ENCODE results near the gene FOXC2.
A peak's percentile ranks its signal among the peaks of the same experiment; 100 is the strongest.

Gene FOXC2

DNA sequence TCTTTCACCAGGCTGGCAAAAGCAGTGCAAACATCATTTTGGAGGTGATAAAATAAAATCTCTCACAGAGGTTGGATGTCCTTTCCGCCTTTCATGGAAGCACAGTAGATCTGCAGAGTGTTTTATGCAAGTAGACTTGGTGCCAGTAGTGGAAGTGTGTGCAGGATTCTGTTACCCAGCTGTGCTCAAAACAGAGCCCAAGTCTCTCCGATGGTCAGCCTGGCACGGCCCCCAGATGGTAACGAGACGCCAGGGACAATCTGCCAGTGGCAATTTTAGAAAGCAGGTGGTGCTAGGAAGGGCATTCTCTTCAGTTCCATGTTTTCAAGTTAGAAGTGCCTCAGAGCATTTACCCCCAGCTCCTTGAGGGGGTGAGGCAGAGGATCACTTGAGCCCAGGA is 10.1 kb upstream of the FOXC2 start:
- no peak for DNase-seq (ENCODE audit: low read depth)

DNA sequence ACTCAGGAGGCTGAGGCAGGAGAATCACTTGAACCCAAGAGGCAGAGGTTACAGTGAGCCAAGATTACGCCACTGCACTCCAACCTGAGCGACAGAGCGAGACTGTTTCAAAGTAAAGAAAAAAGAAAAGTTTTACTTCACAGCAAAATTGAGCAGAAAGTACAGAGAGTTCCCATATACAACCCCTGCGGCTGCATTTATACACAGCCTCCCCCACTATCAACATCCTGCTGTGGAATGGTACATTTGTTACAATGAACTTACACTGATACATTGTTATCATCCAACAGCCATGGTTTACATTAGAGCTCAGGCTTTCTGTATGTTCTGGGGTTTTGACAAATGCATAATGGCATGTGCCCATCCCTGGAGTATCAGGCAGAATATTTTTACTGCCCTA is 9.0 kb upstream of the FOXC2 start:
- no peak for DNase-seq (ENCODE audit: low read depth)

DNA sequence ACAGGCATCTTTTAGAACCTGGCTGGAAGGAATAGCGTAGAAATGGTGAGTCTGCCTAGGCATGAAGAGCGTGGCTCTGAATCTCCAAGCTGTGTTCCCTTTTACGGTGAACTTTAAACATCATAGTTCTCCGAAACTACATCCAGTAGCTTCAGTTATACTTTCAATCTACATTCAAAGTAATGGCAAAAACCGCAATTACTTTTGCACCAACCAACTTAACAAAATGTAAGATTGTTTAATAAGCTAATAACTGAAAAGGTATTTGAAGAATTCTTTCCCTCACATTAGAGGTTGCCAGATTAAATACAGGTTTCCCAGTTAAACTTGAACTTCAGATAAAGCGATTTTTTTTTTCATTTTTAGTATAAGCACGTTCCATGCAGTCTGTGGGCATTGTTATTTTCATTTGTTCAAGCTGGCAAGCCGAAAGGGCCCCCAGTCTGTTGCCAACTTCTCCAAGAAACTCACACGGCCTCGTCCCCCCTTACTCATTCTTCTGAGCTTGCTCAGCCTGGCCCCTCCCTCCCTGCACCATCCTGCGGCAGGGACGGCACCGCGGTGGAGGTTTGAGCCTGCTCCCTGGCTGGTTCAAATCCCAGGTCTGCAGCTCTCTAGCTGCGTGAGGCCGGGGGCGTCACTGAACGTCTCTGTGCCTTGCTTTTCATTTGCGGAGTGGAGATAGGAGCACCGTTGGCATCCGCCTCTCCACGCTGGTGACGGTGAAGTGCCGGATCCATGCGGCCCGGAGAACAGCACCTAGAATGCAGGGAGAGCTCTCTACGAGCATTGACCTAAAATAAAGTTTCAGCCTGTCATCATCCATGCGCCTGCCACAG is 8.1 kb upstream of the FOXC2 start:
- no peak for DNase-seq (ENCODE audit: low read depth)

DNA sequence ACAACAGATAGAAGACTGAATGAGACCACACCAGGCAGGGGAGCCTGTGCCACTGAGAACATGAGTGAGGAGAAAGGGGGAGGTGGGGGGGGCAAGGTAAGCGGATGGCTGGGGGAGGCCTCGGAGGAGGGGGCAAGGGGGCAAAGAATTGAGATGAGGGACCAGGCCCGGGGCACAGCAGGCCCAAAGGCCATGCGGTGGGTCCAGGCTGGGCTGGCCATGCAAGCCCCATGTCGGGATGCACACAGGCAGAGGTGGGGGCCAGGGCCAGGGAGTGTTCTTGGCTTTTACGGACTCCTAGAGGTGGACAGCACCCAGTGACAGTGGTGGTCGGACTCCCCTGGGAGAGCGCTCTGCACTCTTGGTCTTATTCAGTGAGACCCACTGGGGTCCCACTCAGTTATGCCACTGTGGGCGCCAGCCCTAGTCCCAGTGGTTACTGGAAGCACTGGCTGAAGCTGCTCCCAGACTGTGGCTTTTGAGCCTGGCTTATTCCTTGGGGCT is 6.8 kb upstream of the FOXC2 start:
- no peak for DNase-seq (ENCODE audit: low read depth)

DNA sequence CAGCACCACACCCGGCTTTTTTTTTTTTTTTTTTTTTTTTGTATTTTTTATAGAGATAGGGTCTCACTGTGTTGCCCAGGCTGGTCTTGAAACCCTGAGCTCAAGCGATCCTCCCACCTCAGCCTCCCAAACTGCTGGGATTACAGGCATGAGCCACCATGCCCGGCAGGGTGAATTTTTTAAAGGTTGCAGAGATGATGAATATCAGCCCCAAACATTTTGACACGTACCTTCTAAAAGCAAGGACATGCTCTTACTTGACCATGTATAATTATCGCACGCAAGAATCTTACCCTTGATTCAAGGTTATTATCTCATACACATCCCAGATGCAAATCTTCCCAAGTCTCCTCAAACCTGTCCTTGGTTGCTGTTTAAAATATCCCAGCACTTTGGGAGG is 4.3 kb upstream of the FOXC2 start:
- no peak for DNase-seq (ENCODE audit: low read depth)

DNA sequence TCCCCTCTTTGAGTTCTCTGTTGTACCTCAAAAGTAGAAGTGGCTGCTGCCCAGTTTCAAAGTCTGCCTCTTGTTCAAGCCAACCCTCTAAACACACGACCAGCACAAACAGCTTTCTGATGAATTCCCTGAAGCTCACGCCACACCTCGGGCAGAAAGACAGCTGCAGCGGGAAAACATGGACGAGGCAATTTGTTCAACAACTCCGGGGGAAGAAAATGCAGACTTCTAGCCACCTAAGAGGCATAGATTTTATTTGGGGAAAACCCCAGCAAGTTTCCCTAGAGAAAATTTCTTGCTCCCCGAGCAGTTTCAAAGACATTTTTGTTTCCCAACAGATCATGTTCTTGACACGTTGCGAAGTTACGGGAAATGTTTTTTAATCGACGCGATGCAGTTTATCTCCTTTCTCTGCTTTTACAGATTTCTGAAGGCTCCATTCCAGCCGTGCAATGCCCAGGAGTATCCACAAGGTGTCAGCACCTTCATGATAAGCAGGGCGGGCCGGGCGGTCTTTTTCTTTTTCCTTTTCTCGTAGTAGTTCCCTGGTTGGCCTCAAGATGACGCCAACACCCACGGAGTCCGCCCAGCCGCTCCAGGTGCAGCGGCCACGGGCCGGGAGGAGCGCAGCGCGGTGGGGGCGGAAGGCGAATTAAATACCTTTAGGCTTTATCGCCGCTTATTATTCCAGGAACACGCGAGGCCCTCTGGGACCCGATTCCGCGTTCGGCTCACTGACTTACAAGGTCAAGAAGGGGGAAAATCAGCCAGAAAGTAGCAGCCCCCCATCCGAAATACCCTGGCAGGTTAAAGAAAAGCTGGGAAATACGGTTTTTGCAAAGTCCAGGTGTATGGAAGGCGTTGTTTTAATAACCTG is 2.9 kb upstream of the FOXC2 start:
- DNase-seq (ENCODE audit: low read depth) = peak; percentile 72

DNA sequence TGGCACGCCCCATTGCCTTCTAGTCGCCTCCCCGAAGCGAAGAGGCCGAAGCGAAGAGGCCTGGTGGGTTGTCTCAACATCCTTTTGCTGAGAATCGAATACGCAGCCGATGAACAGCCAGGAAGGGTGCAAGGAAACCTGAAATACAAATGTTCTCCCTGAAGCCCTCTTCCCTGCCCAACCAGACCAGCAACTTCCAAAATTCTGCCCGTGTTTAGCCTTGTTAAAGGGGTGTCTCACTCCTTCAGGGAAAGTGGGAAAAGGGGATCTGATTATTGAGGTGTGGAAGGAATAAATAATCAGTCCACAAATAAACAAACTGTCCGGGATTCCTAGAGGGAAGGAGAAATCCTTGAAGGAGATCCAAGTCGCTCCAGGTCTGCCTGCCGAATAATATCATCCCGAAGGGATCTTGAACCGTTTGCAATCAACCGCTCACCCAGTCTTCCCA is 1.4 kb upstream of the FOXC2 start:
- no peak for DNase-seq (ENCODE audit: low read depth)

DNA sequence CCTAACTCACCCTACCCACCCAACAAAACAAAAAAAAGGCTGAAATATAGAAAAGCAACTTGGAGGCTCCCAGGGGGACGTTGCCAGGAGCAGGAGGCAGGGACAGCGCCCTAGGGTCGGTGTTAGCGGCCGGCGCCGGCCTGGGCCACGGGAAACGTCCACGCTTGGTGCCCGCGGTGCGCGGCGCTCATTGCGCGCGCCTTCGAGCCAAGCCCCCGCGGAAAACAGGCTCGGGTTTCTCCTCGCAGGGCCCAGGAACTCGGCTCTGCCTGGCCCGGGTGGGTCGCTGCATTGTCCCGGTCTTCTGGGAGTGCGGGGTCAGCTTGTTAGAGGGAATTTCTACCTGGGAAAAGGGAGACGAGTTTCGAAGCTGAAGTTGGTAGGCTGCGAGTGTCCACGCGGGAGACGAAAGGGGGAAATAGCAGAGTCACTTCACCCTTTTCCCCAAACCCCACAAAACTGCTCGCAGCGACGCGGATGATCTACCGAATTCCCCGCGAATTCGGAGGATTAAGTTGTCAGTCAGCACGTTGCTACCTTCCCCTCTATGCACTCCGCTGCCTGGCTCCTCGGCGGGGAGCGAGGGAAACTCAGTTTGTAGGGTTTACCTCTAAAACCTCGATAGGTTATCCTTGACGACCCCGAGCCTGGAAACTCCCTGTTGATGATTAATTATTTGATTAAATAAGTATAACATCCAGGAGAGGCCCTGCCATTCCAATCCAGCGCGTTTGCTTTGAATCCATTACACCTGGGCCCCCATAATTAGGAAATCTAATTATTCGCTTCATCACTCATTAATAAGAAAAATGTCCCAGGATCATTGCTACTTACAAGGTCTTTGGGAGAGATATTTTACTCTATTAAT is 751 bp upstream of the FOXC2 start:
- DNase-seq (ENCODE audit: low read depth) = no peak

DNA sequence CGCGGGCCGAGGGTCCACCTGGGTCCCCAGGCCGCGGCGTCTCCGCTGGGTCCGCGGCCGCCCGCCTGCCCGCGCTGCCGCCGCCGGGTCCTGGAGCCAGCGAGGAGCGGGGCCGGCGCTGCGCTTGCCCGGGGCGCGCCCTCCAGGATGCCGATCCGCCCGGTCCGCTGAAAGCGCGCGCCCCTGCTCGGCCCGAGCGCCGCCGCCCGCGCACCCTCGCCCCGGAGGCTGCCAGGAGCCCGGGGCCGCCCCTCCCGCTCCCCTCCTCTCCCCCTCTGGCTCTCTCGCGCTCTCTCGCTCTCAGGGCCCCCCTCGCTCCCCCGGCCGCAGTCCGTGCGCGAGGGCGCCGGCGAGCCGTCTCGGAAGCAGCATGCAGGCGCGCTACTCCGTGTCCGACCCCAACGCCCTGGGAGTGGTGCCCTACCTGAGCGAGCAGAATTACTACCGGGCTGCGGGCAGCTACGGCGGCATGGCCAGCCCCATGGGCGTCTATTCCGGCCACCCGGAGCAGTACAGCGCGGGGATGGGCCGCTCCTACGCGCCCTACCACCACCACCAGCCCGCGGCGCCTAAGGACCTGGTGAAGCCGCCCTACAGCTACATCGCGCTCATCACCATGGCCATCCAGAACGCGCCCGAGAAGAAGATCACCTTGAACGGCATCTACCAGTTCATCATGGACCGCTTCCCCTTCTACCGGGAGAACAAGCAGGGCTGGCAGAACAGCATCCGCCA is 504 bp downstream of the FOXC2 start:
- no peak for DNase-seq (ENCODE audit: low read depth)

DNA sequence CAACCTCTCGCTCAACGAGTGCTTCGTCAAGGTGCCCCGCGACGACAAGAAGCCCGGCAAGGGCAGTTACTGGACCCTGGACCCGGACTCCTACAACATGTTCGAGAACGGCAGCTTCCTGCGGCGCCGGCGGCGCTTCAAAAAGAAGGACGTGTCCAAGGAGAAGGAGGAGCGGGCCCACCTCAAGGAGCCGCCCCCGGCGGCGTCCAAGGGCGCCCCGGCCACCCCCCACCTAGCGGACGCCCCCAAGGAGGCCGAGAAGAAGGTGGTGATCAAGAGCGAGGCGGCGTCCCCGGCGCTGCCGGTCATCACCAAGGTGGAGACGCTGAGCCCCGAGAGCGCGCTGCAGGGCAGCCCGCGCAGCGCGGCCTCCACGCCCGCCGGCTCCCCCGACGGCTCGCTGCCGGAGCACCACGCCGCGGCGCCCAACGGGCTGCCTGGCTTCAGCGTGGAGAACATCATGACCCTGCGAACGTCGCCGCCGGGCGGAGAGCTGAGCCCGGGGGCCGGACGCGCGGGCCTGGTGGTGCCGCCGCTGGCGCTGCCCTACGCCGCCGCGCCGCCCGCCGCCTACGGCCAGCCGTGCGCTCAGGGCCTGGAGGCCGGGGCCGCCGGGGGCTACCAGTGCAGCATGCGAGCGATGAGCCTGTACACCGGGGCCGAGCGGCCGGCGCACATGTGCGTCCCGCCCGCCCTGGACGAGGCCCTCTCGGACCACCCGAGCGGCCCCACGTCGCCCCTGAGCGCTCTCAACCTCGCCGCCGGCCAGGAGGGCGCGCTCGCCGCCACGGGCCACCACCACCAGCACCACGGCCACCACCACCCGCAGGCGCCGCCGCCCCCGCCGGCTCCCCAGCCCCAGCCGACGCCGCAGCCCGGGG is 1.3 kb downstream of the FOXC2 start:
- no peak for DNase-seq (ENCODE audit: low read depth)

DNA sequence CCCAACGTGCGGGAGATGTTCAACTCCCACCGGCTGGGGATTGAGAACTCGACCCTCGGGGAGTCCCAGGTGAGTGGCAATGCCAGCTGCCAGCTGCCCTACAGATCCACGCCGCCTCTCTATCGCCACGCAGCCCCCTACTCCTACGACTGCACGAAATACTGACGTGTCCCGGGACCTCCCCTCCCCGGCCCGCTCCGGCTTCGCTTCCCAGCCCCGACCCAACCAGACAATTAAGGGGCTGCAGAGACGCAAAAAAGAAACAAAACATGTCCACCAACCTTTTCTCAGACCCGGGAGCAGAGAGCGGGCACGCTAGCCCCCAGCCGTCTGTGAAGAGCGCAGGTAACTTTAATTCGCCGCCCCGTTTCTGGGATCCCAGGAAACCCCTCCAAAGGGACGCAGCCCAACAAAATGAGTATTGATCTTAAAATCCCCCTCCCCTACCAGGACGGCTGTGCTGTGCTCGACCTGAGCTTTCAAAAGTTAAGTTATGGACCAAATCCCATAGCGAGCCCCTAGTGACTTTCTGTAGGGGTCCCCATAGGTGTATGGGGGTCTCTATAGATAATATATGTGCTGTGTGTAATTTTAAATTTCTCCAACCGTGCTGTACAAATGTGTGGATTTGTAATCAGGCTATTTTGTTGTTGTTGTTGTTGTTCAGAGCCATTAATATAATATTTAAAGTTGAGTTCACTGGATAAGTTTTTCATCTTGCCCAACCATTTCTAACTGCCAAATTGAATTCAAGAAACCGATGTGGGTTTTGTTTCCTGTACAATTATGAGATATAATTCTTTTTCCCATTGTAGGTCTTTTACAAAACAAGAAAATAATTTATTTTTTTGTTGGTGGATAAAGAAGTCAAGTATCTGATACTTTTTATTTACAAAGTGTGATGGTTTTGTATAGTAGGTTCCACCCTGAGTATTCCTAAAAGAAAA is 2.3 kb downstream of the FOXC2 start:
- DNase-seq (ENCODE audit: low read depth) = no peak

DNA sequence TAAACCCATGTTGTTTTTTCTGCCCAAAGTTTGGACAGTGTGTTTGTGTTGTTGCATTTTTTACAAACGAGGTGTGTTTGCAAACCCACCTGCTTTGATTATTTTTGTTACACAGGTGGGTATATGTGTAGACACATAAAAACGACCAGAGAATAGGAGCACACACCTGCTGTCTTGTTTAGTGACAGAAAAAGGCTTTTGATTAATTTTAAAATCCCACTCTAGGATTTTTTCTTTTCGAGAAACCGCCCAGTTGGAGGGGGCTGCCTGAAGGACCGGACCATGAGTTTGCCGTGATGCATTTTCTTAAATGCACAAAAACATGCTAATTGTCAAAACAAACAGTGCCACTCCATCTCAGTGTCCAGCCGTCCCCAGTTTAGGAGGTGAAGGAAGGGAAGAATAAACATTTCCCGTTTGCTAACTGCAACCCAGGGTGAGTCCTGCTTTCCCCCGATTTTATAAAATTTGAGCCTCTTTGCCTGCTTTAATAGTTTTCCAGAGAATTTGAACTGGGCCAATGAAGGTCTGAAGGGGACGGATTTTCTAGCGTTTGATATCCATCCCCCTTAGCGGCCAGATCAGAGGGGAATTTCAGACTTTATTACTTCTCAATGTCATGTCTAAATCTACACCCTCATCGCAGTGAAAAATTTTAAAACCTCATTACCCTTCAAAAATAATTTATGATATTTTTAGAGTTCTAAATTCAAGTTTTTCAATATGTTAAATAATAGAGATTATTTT is 3.2 kb downstream of the FOXC2 start:
- DNase-seq (ENCODE audit: low read depth) = no peak

DNA sequence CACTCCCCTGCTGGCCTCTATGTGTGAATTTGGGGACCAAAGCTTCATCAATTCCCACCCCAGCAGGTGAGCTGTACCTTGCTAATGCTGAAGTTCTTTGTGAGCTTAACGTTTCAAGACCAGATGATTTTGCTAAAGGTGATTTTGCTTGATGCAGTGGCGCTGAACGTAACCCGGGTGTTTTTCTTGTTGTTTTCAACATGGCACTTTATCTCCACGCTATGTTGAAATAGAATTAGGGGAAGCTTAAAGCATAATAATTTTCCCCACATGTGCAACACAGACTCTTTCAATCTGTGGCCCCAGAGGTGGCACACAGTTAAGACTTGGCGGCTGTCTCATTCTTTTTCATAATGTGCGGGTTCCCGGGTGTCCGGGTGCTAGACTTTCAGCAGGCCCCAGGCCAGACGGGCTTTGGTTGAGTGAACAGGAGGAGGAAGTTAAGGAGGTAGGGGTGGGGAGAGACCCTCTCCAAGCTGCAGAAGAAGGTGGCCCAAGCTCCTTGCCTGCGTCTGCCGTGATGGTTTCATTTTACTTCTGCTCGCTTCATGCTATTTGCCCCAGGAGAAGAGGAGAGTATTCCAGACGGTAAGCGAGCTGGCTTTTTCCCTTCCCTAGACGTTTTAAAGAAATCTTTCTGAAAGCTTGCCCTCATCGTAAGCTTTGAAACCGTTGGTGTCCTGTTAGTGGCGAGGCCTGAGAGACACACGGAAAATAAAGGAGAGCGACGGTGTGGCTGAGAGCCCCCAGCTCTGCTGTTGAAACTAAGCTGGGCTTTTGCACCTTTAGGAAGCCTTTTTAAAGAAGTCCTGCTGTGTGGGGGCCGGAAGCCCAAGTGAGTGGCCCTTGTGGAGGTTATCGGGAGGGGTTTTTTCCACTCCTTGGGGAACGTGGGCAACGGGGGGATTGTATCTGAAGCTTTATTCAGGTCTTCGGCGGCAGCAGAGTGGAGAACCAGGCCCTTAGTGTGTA is 4.2 kb downstream of the FOXC2 start:
- DNase-seq (ENCODE audit: low read depth) = no peak

DNA sequence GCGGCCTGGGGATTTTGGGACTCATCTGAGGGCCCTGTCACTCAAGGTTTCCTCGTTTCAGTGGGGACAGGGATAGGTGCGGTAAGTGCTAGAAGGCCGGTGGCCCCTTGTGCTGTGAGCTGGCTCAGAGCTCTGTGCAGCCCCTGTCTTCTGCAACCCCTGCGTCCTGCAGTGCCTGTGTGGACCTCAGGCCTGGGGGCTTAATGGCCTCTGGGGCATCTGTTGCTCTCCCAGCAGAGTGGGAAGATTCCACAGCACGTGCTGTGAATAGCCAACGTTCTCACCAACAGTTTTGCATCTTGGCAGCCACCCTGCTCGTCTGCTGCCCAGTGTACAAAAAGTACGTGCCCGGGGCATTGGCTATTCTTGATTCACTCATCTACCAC is 4.9 kb downstream of the FOXC2 start:
- no peak for DNase-seq (ENCODE audit: low read depth)

DNA sequence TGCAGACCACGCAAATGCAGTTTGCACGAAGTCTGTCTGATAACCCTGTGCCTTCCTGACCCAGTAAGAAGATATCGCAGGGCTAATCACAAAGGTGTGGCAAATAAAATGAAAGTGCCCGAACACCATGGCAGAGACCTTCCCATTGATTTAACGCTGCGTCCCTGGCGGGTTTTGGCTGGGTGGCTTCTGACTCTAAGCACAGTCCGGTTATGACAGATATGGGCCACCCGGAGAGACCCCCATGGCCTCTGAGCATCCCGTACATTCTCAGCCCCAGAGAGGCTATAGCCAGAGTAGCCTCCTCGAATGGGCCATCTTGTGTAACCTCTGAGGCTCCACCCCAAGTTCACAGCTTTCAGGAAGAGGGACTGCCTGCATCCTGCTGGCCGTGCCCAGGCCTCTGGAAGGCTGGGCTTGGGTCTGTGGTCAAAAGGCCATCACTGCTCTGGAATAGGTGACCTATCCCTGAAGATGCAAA is 5.5 kb downstream of the FOXC2 start:
- no peak for DNase-seq (ENCODE audit: low read depth)

DNA sequence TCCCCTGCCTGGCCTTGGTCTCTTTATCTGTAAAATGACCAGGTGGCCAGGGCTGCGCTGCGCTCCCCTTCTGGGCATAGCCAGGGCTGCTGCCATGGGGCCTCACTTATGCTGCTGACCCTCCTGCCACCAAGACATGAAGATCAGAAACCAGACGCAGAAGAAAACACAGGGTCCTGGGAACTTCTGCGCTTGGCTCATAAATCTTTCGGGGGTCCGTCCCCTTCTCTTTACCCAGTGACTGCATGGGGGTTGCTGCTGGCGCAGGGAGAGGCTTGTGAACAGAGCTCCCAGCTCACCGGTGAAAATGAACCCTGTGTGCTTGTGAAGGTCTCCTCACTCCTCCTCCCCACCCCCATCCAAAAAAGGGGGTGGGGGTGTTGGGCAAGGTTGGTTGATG is 6.0 kb downstream of the FOXC2 start:
- DNase-seq (ENCODE audit: low read depth) = no peak

DNA sequence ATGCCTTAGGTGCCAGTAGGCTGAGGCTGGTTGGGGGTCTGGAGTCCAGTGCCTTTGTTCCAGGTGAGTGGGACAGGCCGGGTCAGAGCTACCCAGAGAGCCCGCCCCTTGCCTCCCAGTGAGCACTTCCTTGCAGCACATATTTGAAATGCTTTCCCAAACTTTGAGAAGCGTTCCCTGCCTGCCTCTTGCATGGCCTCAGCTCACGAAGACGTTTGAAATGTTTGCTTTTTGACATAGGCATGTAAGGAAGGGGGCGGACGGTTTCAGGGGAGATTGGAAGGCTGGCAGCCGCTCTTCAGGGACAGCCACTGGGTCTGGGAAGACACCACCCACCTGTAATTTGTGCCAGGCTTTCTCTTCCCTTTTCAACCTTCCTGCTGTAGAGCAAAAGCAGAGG is 6.6 kb downstream of the FOXC2 start:
- DNase-seq (ENCODE audit: low read depth) = no peak

Data from HS-27A (cell line).